Ovary (tissue), 9 donors: ENCODE data around the gene CD72. TPM values are rescaled to one million over a fixed set of nuclear protein-coding genes. Genes with fewer than 3 reads are reported as not detected.

Experiments used
- DNase-seq, 5 donors: peaks; one replicate each; pipeline ENCODE4 v3.0.0-alpha.2; 2019 to 2020
- H3K27ac ChIP-seq, 2 donors: fragments of 200-600 bp; one replicate each; pipeline versions ENCODE4 v1.5.1 to v1.8.0; 2019 to 2022
- H3K27me3 ChIP-seq: fragments of 200-600 bp; one replicate; pipeline ENCODE4 v1.8.0; 2022
- H3K36me3 ChIP-seq: fragments of 200-600 bp; sonication (generic); one replicate; pipeline ENCODE4 v1.5.1; 2019
- H3K4me1 ChIP-seq: one replicate; pipeline ENCODE4 v1.8.1; 2013; ENCODE audit warnings: mild to moderate bottlenecking, moderate library complexity; ENCODE audit not compliant: insufficient read depth
- H3K4me3 ChIP-seq: fragments of 200-600 bp; sonication (generic); one replicate; pipeline ENCODE4 v1.5.1; 2017
- H3K9me3 ChIP-seq, 2 donors: fragments of 200-600 bp in 1 of 2; sonication (generic) in 1 of 2; one replicate each; pipeline versions ENCODE4 v1.5.1 to v1.8.1; 2013 to 2019; ENCODE audit warnings: mild to moderate bottlenecking in 1 of 2, moderate library complexity in 1 of 2
- EP300 ChIP-seq: sonication (generic); formaldehyde crosslinking; IDR thresholded peaks from one replicate; pipeline ENCODE4 v1.6.1; 2017; ENCODE audit warnings: antibody characterized with exemption
- POLR2A ChIP-seq: fragments of 450-650 bp; IDR thresholded peaks from one replicate; pipeline ENCODE4 v1.6.1; 2017; ENCODE audit warnings: antibody characterized with exemption, mild to moderate bottlenecking, moderate library complexity
- WGBS, 3 donors: extraction: QIAGEN DNeasy Blood & Tissue Kit in 1 of 3; methylation state at CpG; one replicate each; pipeline versions ENCODE4 v1.1.5 to v1.1.7; 2013 to 2017; 5-methylcytosine and 5-hydroxymethylcytosine counted together
- intact Hi-C, 4 donors: fragments of 100-400 bp; cut with DNase I; formaldehyde crosslinking; loops; one replicate each; pipeline versions ENCODE4 v1.11.0 to v1.15.1; 2022 to 2023
- polyA plus RNA-seq, 2 donors: library from polyadenylated mRNA; stranded (reverse); fragments of 200-250 nt in 1 of 2; fragments of 350-450 nt in 1 of 2; fragmentation: Illumina TruSeq in 1 of 2; extraction: RNeasy Lipid Tissue Mini Kit (QIAGEN cat#74804) in 1 of 2; gene quantifications; one replicate each; pipeline ENCODE4 v1.2.3, GENCODE V29; 2013 to 2014
- total RNA-seq, 7 donors: library from RNA; depleted of rRNA in 2 of 7; stranded (reverse); fragments of >200 nt in 2 of 7; fragmentation: NEBNext Ultra II Directional in 3 of 7; extraction: Animal tissue kit (Norgen Biotek cat#: 25700) in 3 of 7; gene quantifications; one replicate each; pipeline versions ENCODE4 v1.1.0 to v1.2.4, GENCODE V29; 2016 to 2023
- TF ChIP-seq, protein P1 (sequence below), 3 donors: fragments of 450-650 bp in 2 of 3; fragments of 200-600 bp in 1 of 3; IDR thresholded peaks; one replicate each; pipeline versions ENCODE4 v1.5.1 to v1.8.0; 2016 to 2022; ENCODE audit warnings: antibody characterized with exemption in 3 of 3, mild to moderate bottlenecking in 1 of 3
- donor health status: DM: no; HTN: no; CAD: no; lungs with moderate emphysema.
- donor health status: DM: no; HTN: no; CAD: no.
- donor health status: Bipolar disorder and iron deficiency.
- donor health status: DM: yes; HTN: yes; CAD: no.
- donor health status: DM: no; HTN: no; CAD: no.
- donor health status: DM: yes; HTN: yes; CAD: no.

CD72 gene
- total and polyA plus RNA-seq, 9 donors: 0.28 to 4.1 (median 1.2) TPM

DNA sequence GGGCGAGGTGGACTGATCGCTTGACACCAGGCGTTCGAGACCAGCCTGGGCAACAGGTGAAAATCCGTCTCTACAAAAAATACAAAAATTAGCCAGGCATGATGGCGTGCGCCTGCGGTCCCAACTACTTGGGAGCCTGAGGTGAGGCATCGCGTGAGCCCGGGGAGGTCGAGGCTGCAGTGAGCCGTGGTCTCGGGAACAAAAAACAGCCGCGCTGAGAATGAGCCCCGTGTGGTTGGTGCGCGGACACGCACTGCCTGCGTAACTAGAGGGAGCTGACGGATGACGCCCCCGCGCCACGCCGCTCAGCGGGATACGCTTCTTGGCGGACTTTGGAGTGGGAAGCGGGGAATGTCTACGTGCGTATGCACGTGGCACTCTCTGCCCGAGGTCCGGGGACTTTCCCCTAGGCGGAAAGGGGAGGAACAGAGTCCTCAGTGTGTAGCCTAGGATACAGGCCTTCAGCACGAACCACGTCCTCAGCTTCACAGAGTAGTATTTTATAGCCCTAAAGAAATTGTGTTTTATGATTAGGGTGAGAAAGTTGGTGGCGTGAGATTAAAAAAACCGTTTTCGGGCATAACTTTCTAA is 39.4 kb upstream of the CD72 start, which contains the start of gene RMRP:
TSS of gene RMRP (minus strand) at position 474 of the 591 bp plus-strand sequence.
- TF ChIP-seq, protein P1, sequence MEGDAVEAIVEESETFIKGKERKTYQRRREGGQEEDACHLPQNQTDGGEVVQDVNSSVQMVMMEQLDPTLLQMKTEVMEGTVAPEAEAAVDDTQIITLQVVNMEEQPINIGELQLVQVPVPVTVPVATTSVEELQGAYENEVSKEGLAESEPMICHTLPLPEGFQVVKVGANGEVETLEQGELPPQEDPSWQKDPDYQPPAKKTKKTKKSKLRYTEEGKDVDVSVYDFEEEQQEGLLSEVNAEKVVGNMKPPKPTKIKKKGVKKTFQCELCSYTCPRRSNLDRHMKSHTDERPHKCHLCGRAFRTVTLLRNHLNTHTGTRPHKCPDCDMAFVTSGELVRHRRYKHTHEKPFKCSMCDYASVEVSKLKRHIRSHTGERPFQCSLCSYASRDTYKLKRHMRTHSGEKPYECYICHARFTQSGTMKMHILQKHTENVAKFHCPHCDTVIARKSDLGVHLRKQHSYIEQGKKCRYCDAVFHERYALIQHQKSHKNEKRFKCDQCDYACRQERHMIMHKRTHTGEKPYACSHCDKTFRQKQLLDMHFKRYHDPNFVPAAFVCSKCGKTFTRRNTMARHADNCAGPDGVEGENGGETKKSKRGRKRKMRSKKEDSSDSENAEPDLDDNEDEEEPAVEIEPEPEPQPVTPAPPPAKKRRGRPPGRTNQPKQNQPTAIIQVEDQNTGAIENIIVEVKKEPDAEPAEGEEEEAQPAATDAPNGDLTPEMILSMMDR (IDR thresholded peaks at IDR 0.05): peak; percentile 38 to 77 (median 66)
- TF ChIP-seq POLR2A (peak; percentile 72), EP300 (peak; percentile 62)
- Histone ChIP-seq H3K36me3 (no peaks in the 10 kb centered on the region), H3K4me3 (peak within 1 kb of the TSS; percentile 94), H3K4me1 (no peaks in the 10 kb centered on the region), H3K27me3 (no peaks in the 10 kb centered on the region), H3K9me3 (no peaks in the 10 kb centered on the region), H3K27ac (peak within 1 kb of the TSS; percentile 81 to 97)
- WGBS, 3 donors: 0% methylated on average over 42 of the region's 42 CpGs
- DNase-seq: peak; percentile 96 to 97 (median 97)
- intact Hi-C loops: loop anchor here in 2 of 4 donors (2.0 to 10.0 kb wide), 4 partner anchors 31 to 163 kb away; partner anchors contain the start of genes RUSC2 (in 1 of the 2) and TPM2 (in 1 of the 2)

DNA sequence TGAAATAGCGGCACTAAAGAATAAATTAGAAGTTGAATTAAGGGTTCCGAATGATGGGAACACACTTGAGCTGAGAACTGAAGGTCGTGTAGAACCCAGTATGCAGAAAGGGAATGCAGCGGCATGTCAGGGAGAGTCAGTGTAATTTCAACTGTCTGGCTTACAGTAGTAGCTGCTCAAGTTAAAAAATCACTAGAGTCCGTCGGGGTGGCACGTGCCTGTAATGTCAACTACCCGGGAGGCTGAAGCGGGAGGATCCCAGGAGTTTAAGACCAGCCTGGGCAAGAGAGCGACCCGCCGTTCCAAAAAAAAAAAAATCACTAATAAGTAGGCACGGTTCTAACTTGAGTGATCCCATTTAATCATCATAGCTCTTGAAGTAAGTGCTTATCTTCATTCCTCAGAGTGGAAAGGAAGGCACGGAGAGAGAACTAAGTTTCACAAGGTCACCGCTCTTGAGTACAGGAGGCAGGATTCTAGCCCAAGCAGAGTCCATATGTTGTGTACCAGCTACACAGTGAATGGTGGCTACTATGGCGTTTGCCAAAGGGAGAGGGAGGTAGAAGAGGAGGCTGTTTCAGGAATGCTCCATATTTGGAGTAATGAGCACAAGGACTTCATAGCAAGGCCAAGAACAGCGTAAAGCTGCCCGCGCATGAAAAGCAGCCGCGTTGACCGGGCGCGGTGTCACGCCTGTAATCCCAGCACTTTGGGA is 38.8 kb upstream of the CD72 start:
- 8 to 18% (median 9%) methylated on average over 25 of the region's 25 CpGs for WGBS, 3 donors
- Histone ChIP-seq H3K27me3 (no peaks in the 10 kb centered on the region), H3K4me1 (no peaks in the 10 kb centered on the region), H3K36me3 (no peaks in the 10 kb centered on the region), H3K9me3 (no peaks in the 10 kb centered on the region), H3K4me3 (peak overlapping the region; percentile 94), H3K27ac (peak overlapping the region; percentile 78 to 97)
- peak in 1 of 5 donors; percentile 45 for DNase-seq
- TF ChIP-seq EP300: no peak
- TF ChIP-seq, protein P1 (IDR thresholded peaks at IDR 0.05): no peak
- intact Hi-C loops: loop anchor here in 2 of 4 donors (5.0 to 10.0 kb wide), 3 partner anchors 35 to 162 kb away; partner anchors contain the start of gene RUSC2 (in 1 of the 2)

DNA sequence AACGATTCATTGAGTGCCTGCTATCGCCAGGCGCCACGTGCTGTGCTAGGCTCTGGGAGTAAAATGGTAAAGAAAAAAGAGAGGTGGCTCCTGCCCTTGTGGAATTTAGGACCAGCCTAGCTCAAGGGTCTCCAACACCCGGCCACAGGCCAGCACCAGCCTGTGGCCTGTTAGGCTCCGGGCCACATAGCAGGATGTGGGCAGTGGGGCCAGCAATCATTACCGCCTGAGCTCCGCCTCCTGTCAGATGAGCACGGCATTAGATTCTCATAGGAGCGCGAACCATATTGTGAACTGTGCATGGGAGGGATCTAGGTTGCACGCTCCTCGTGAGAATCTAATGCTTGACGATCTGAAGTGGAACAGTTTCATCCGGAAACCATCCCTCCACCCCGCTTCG is 38.1 kb upstream of the CD72 start:
- WGBS, 3 donors: 68 to 84% (median 76%) methylated on average over 17 of the region's 17 CpGs
- intact Hi-C loops: loop anchor here in 2 of 4 donors (5.0 to 10.0 kb wide), 3 partner anchors 36 to 162 kb away; partner anchors contain the start of gene RUSC2 (in 1 of the 2)
- H3K27me3 ChIP-seq: no peaks in the 10 kb centered on the region
- no peak overlapping the region for H3K27ac ChIP-seq
- H3K4me1 ChIP-seq: no peaks in the 10 kb centered on the region
- DNase-seq: no peak
- H3K36me3 ChIP-seq: no peaks in the 10 kb centered on the region
- no peak overlapping the region for H3K4me3 ChIP-seq
- TF ChIP-seq, protein P1 (IDR thresholded peaks at IDR 0.05): no peak
- TF ChIP-seq POLR2A (no peak), EP300 (no peak)
- H3K9me3 ChIP-seq: no peaks in the 10 kb centered on the region

DNA sequence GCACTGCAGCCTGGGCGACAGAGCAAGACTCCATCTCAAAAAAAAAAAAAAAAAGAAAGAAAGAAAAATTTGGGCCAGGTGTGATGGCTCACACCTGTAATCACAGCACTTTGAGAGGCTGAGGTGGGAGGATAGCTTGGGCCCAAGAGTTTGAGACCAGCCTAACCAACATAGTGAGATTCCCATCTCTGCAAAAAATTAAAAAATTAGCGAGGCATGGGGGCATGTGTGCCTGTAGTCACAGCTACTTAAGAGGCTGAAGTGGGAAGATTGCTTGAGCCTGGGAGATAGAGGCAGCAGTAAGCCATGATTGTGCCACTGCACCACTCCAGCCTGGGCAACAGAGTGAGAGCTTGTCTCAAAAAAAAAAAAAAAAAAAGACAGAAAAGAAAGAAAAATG is 35.4 kb upstream of the CD72 start:
- H3K36me3 ChIP-seq: no peaks in the 10 kb centered on the region
- no peaks in the 10 kb centered on the region for H3K4me1 ChIP-seq
- intact Hi-C loops: loop anchor here in 1 of 4 donors (5.0 to 10.0 kb wide), 2 partner anchors 159 to 179 kb away; partner anchors contain the start of gene RUSC2
- no peak overlapping the region for H3K4me3 ChIP-seq
- no peaks in the 10 kb centered on the region for H3K9me3 ChIP-seq
- WGBS, 3 donors: 85 to 90% (median 88%) methylated on average over 2 of the region's 2 CpGs
- no peak for DNase-seq
- H3K27me3 ChIP-seq: no peaks in the 10 kb centered on the region
- no peak overlapping the region for H3K27ac ChIP-seq
- TF ChIP-seq, protein P1 (IDR thresholded peaks at IDR 0.05): no peak
- TF ChIP-seq POLR2A (no peak), EP300 (no peak)
